Measurements from ENCODE around the gene NTPCR.

The NTPCR gene

DNA sequence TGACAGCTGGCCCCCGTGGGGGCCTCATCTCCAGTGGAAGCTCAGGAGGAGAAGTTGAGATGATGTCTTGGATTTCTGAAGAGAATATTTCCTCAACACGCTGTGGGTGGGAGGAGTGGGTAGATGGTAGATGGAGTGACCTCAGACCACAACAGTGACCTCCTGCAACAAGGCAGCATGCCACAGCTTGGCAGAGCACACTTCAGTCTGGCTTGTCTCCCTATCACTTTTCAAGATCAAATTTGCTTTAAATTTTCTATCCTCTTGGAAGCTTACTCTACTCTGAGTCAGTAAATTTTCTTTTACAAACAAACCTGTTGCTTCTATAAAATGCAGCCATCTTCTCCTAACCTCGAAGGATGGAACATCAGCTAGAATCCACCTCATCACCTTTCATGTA, 59.7 kb downstream of the NTPCR start:
- no peak for DNase-seq (ENCODE audit: low read depth)

DNA sequence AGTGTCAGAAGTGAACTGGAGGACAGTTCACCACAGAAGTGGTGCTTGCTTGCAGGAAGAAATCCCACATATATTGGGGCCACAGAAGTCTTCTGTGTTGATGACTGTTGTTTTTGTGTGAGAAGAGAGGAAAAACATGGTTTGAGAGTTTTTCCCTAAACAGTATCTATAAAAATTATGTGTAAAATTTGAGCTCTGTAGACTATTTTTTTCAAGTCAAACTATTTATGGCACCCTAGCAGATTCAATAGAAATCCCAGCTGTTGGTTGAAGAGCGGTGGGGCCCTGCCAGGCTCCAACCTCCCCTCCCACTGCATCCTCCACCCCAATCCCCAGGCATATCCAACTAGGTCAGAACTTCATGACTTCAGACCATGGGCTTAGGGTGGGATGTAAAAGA, 61.6 kb downstream of the NTPCR start:
- no peak for DNase-seq (ENCODE audit: low read depth)

DNA sequence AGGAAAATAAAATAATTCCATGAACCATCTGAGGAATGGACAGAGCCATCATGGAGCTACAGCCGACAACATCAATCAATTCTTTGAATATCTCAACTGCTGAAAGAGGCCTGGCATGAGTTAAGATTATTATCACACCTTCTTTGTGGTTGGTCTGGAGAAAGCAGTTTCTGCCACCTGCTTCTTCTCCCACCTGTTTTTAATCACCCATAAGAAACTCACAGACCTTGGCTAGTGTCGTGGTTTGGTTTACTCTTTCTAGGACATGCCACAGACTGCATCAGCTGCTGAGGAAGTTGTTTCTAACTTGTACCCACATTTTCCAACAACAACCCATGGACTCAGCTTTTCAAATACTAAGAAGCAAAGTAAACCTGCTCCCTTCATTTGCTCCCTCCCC, 65.6 kb downstream of the NTPCR start:
- no peak for DNase-seq (ENCODE audit: low read depth)

DNA sequence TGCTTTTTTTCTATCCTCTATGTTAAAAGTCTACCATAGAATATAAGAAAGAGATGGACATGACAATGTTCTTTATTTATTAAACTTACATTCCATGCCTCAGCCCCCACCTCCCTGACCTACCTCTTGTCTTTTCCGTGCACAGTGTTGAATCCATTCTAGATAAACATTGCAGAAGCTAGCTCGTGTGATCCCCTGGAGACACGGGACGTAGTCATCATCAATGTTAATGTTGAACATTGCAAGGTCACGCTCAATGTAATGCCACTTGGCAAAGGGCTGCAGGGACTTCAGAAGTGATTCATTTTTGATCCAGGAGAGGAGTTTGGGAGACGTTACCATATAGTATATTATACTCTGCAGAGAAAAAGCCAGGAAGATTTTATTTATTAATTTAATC, 66.4 kb downstream of the NTPCR start:
- no peak for DNase-seq (ENCODE audit: low read depth)

DNA sequence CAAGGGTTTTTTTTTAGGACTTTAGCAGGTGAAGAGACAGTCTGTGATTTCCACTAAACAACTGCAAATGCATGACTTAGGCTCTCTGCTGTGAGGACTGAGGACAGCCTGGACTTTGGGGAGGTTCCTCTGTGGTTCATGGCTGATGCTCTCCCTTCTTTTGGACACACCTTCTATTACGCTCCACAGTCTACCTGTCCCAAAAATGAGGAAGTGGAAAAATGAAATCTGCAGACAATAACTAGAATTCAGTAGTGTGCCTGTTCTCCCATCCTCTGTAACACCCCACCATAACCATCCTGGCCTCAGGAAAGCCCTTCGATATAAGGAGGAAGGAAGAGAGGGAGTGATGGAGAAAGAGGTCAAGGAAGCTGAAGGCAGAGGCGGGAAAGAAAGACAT, 68.7 kb downstream of the NTPCR start:
- no peak for DNase-seq (ENCODE audit: low read depth)

DNA sequence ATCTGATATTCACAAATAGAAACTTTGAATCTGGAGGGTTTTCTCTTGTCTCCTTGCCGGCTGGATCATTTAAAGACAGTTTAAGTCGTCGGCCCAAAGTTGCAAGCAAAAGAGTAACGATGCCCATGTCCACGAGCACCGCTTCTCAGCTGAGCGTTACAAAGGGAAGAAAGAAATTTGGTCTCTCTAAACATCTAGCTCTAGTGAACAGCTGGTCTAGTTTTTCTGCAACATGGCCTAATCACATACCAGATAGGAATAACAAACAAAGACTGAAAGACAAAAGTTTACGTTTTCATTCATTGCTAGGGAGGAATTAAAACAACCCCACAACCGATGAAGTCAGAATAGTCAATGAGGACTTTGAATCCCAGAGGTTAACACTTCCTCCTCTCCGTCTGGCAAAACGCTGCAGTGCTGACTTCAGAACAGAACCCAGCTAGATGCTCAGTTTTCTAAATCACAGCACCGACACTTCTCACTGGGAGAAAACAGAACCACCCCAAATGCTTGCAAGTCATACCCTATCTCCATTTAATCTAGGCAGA, 69.4 kb downstream of the NTPCR start:
- DNase-seq (ENCODE audit: low read depth), result no peak

DNA sequence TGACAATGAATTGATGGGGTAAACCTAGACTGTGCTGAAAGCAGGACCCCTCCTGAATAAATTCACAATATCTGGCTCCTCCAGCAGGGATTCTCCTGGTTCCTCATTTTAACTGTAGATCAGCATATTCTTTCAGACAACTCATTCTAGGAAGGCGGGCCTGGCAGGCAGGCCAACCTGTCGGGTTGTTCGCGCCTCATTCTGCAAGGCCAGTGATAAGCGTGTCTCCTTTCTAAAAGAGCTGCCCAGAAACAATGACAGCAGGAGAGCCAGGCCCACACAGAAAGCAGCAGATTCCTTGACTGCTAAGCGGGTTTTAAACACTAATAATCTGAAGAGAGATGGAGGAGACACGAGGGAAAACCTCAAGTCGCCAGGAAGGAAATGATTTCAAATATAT, 70.0 kb downstream of the NTPCR start:
- DNase-seq (ENCODE audit: low read depth), result no peak

- no peak for DNase-seq (ENCODE audit: low read depth)
These were observed 71.8 kb downstream of the NTPCR start for GRCh38 chr1:233022246-233022645.

DNA sequence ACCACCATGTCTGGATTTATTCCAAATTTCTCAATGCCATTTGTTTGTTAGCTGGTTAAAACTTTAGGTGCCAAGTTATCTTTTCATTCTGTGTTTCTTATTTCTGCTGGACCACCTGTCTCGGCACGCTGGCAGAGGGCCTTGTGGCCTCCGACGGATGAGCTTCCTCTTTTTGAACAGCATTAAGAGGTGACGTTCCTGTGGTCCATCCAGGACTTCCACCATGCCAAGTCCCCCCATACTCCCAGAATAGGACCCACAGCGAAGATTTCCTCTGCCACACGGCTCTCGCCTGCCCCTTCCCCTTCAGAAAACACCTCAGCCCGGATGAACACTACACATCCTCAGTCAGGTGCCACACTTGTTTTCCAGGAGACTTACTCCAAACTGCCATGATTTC, 73.8 kb downstream of the NTPCR start:
- no peak for DNase-seq (ENCODE audit: low read depth)

DNA sequence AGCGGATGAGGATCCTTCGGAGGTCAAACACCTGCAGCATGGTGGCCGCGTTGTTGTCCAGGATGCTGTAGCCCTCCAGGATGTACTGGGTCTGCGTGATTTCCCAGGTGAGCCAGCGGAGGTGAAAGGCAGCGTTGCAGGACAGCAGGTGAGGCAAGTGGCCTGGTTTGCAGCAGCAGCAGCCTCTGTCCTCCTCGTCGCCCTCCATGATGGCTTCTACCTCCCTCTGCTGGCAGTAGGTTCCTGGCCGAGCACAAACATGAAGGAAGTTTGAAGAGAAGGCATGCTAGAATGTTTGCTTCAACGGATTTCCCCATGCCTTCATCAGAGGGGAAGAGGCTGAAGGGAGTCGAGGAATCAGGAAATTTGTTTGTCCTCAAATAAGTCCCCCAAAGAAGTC, 74.7 kb downstream of the NTPCR start:
- DNase-seq (ENCODE audit: low read depth), result no peak

- no peak for DNase-seq (ENCODE audit: low read depth)
These were observed 75.2 kb downstream of the NTPCR start for GRCh38 chr1:233025567-233025966.

- no peak for DNase-seq (ENCODE audit: low read depth)
These were observed 76.6 kb downstream of the NTPCR start for GRCh38 chr1:233027046-233027445.

- no peak for DNase-seq (ENCODE audit: low read depth)
These were observed 81.1 kb downstream of the NTPCR start for GRCh38 chr1:233031521-233031920.

- no peak for DNase-seq (ENCODE audit: low read depth)
These were observed 82.5 kb downstream of the NTPCR start for GRCh38 chr1:233032916-233033315.

- peak; percentile 64 for DNase-seq (ENCODE audit: low read depth)
These were observed 83.0 kb downstream of the NTPCR start for GRCh38 chr1:233033361-233033760.

All from stromal cell of bone marrow (primary cell).